SH-SY5Y (cell line): ENCODE results near the gene CHMP6.

Source experiments
- GATA2 ChIP-seq: IDR thresholded peaks from 2 replicates; pipeline ENCODE4 v1.6.1; 2011; ENCODE audit warnings: mild to moderate bottlenecking, low read depth, low read length
- GATA3 ChIP-seq: IDR thresholded peaks from 2 replicates; pipeline ENCODE4 v1.6.1; 2011; ENCODE audit warnings: low read depth, mild to moderate bottlenecking, low read length, moderate library complexity

GRCh38 chr17:80991645-80992076 lies at the start of gene CHMP6:
- TF ChIP-seq GATA3 (no peak), GATA2 (no peak)
